Tibial artery (tissue), 4 donors: ENCODE data around the gene S1PR3.
A peak's percentile ranks its signal among the peaks of the same experiment; 100 is the strongest.

Source experiments
- DNase-seq, 2 donors: peaks; one replicate each; pipeline ENCODE4 v3.0.0-alpha.2; 2019
- H3K27ac ChIP-seq, 2 donors: fragments of 200-600 bp; sonication (generic) in 1 of 2; 1 replicate in 1 of 2; 2 replicates in 1 of 2; pipeline ENCODE4 v1.5.1; 2018 to 2019; ENCODE audit warnings: mild to moderate bottlenecking in 1 of 2
- H3K27me3 ChIP-seq, 2 donors: fragments of 200-600 bp; sonication (generic) in 1 of 2; one replicate each; pipeline versions ENCODE4 v1.5.1 to v1.6.0; 2016 to 2019
- H3K36me3 ChIP-seq, 3 donors: fragments of 200-600 bp; sonication (generic) in 2 of 3; one replicate each; pipeline ENCODE4 v1.5.1; 2016 to 2019; ENCODE audit warnings: mild to moderate bottlenecking in 2 of 3
- H3K4me1 ChIP-seq, 4 donors: fragments of 200-600 bp; sonication (generic) in 2 of 4; 1 replicate in 3 of 4; 2 replicates in 1 of 4; pipeline ENCODE4 v1.5.1; 2016 to 2019
- H3K4me3 ChIP-seq, 2 donors: fragments of 200-600 bp; sonication (generic) in 1 of 2; 1 replicate in 1 of 2; 2 replicates in 1 of 2; pipeline ENCODE4 v1.5.1; 2018 to 2019; ENCODE audit warnings: mild to moderate bottlenecking in 2 of 2
- H3K9me3 ChIP-seq, 3 donors: fragments of 200-600 bp; sonication (generic) in 1 of 3; one replicate each; pipeline ENCODE4 v1.5.1; 2016 to 2019
- intact Hi-C: fragments of 100-400 bp; cut with DNase I; formaldehyde crosslinking; loops from one replicate; pipeline ENCODE4 v1.15.0; 2023; ENCODE audit warnings: low total_unique reads
- TF ChIP-seq, protein P1 (sequence below), 2 experiments: fragments of 200-600 bp in 1 of 2; fragments of 450-650 bp in 1 of 2; IDR thresholded peaks; one replicate each; pipeline ENCODE4 v1.5.1; 2017 to 2019; ENCODE audit warnings: antibody characterized with exemption in 2 of 2, mild to moderate bottlenecking in 1 of 2, moderate library complexity in 1 of 2

S1PR3 gene

DNA sequence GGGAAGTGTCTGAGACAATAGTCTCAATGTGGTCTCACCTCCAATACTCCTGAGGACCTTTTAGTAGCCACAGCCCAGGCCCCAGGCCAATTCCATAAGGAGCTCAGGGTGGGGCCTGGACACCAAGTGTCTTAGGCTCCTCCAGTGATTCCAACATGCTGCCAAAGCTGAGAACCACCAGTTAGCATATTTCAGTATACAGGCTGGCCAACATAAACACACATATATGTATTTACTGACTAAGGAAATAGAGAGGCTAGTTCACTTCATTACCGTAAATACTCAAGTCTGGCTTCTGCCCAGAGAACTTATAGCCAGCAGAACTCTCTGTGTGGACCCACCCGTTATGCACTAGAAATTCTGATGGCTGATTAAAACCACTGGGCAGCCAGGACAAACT is 24.1 kb downstream of the S1PR3 start:
- no peak for DNase-seq
- intact Hi-C loops: no loop called here
- H3K9me3 ChIP-seq: no peaks in the 10 kb centered on the region

DNA sequence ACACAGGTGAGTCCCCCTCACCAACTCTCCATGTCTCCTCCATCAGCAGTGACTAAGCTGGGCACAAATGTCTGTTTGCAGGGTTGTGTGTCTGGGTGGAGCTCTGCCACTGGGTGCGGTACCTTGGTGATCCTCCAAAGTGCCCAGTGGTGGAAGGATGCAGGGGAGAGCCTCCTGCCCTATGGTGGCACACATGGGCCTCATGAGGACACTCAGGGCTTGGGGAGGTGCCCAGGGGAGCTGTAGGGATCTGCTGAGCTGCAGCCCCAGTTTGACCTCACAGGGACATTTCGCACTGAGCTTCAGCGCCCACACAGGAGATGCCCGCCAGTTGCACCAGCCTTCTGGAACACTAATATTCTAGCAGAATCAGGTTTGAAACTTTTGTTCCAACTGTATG is 29.5 kb downstream of the S1PR3 start:
- DNase-seq: peak in 1 of 2 donors; percentile 59
- Histone ChIP-seq H3K4me3 (no peak overlapping the region), H3K36me3 (no peaks in the 10 kb centered on the region), H3K4me1 (peaks cover 0 to 23% (median 11%) of the 10 kb centered on the region in 4 donors), H3K9me3 (no peaks in the 10 kb centered on the region), H3K27ac (no peak overlapping the region), H3K27me3 (no peaks in the 10 kb centered on the region)
- intact Hi-C loops: no loop called here
- TF ChIP-seq, protein P1, sequence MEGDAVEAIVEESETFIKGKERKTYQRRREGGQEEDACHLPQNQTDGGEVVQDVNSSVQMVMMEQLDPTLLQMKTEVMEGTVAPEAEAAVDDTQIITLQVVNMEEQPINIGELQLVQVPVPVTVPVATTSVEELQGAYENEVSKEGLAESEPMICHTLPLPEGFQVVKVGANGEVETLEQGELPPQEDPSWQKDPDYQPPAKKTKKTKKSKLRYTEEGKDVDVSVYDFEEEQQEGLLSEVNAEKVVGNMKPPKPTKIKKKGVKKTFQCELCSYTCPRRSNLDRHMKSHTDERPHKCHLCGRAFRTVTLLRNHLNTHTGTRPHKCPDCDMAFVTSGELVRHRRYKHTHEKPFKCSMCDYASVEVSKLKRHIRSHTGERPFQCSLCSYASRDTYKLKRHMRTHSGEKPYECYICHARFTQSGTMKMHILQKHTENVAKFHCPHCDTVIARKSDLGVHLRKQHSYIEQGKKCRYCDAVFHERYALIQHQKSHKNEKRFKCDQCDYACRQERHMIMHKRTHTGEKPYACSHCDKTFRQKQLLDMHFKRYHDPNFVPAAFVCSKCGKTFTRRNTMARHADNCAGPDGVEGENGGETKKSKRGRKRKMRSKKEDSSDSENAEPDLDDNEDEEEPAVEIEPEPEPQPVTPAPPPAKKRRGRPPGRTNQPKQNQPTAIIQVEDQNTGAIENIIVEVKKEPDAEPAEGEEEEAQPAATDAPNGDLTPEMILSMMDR (IDR thresholded peaks at IDR 0.05): no peak

More for the DNA sequence above, 24.1 kb downstream of the S1PR3 start:
- H3K27me3 ChIP-seq: peaks cover 0 to 5% of the 10 kb centered on the region in 2 donors
- no peak overlapping the region for H3K4me3 ChIP-seq
- H3K4me1 ChIP-seq: peaks cover 0 to 2% (median 0%) of the 10 kb centered on the region in 4 donors
- no peaks in the 10 kb centered on the region for H3K36me3 ChIP-seq
- H3K27ac ChIP-seq: no peak overlapping the region
- TF ChIP-seq, protein P1 (IDR thresholded peaks at IDR 0.05): no peak

DNA sequence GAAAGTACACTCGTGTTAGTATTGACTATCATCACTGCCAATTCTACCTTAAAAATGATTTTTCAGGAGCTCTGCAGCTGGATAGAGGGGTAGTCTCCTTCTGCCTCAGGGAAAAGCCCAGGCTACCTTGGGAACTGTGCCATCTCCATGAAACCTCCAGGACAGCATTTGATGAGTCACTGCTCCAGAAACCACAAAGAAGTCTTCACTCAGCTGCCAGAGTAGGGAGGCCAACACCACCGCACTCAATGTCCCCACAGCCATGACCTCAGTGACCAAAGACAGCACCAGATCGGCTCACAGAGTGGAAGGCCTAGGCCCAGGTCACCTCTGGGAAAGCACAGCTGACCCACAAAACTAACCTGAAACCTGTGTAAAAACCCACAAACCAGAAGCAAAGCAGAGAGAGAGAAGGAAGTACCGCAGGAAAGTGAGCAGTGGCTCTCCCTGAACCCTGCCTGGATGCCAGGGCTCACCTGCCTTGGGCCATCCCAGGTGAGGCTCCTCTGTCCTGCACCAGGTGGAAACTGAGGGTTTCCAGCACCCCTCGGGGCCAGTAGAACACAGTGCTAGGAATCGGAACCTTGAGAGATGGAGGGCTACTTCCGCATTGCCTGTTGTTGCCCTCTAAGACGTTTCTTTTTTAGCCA is 30.0 kb downstream of the S1PR3 start:
- peak overlapping the region; percentile 1 to 35 for H3K27ac ChIP-seq
- peaks cover 0 to 23% (median 11%) of the 10 kb centered on the region in 4 donors for H3K4me1 ChIP-seq
- no peak overlapping the region for H3K4me3 ChIP-seq
- TF ChIP-seq, protein P1 (IDR thresholded peaks at IDR 0.05): no peak
- H3K36me3 ChIP-seq: no peaks in the 10 kb centered on the region
- H3K9me3 ChIP-seq: no peaks in the 10 kb centered on the region
- H3K27me3 ChIP-seq: no peaks in the 10 kb centered on the region
- DNase-seq: peak; percentile 72 to 75
- intact Hi-C loops: no loop called here

DNA sequence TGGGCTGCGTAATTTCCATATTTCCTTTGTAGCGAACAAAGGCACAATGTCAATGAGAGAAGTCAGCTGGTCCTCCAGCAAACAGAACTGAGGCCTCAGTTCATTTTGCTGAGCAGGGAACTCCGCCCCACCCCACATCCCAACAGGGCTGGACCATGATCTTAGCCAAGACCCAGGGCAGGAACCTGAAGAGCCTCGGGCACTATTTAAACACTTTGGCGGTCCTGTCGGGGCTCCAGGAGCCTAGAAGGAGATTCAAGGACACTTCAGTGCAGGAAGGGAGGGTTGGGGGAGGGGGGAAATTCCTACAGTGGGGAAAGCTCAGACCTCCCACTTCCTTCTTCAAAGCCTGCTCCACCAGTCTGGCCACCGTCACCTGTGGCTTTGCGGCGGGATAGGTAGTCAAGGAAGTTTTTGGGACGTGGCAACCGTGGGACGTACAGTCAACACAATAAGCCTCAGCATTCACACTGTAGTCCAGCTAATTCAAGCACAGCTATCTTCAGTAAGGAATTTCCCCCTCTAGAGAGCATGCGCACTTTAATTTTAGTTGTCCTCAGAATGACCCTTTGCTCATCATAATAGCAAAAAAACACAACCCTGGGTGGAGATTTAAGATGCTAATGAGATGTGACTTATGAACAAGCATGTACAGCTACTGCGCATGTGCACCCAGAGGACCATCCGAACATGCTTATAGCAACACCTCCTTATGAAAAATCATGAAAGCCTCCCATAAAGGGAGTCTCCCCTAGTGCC is 30.9 kb downstream of the S1PR3 start:
- H3K36me3 ChIP-seq: no peaks in the 10 kb centered on the region
- H3K9me3 ChIP-seq: no peaks in the 10 kb centered on the region
- intact Hi-C loops: no loop called here
- H3K4me3 ChIP-seq: no peak overlapping the region
- H3K27me3 ChIP-seq: no peaks in the 10 kb centered on the region
- peaks cover 0 to 26% (median 11%) of the 10 kb centered on the region in 4 donors for H3K4me1 ChIP-seq
- TF ChIP-seq, protein P1 (IDR thresholded peaks at IDR 0.05): no peak
- DNase-seq: peak in 1 of 2 donors; percentile 55
- peak overlapping the region; percentile 1 to 35 for H3K27ac ChIP-seq

DNA sequence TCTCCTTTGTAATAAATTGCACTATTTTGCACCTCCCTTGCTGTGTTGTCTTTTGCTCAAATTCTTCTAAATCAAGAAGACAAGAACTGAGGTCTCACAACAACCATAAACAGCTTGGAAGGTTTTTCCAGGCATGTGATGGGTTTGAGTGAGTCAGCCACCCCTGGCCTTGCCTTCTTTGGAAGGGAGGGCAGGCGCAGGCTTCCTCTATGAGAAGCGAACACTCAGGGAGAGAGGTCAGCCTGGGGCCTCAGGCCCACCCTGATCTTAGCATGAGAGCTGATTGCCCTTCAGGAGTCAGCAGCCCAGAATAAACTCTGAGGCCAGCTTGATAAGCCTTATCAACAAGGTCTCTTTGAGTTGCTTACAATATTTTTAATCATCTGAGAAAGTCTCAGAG is 31.6 kb downstream of the S1PR3 start:
- intact Hi-C loops: no loop called here
- peak overlapping the region; percentile 11 to 35 for H3K27ac ChIP-seq
- H3K36me3 ChIP-seq: no peaks in the 10 kb centered on the region
- peaks cover 0 to 26% (median 11%) of the 10 kb centered on the region in 4 donors for H3K4me1 ChIP-seq
- no peak overlapping the region for H3K4me3 ChIP-seq
- no peaks in the 10 kb centered on the region for H3K9me3 ChIP-seq
- DNase-seq: peak; percentile 68 to 75
- H3K27me3 ChIP-seq: no peaks in the 10 kb centered on the region
- TF ChIP-seq, protein P1 (IDR thresholded peaks at IDR 0.05): no peak
